Umbilical cord (tissue), 2 donors: ENCODE results near the gene TTC7B. TPM values are rescaled to one million over a fixed set of nuclear protein-coding genes. Genes with fewer than 3 reads are reported as not detected.

ENCODE experiments used
- DNase-seq: peaks from one replicate; pipeline ENCODE4 v3.0.0-alpha.2; 2015; ENCODE audit warnings: low spot score
- total RNA-seq: library from RNA; depleted of rRNA; stranded (reverse); fragments of >200 nt; gene quantifications from one replicate; pipeline ENCODE4 v1.2.3, GENCODE V29; 2014; ENCODE audit warnings: low replicate concordance; ENCODE audit not compliant: insufficient read depth

Gene TTC7B
- total RNA-seq, 1 donor from 2014 or later = 14.2 TPM

- no peak for DNase-seq
Observed at GRCh38 chr14:90512329-90512991, 303.8 kb downstream of the TTC7B start.

GRCh38 chr14:90511795-90512328, 304.4 kb downstream of the TTC7B start:
- no peak for DNase-seq

GRCh38 chr14:90511252-90511651, 305.0 kb downstream of the TTC7B start:
- DNase-seq = no peak

- DNase-seq = no peak
Observed at GRCh38 chr14:90510159-90510558, 306.1 kb downstream of the TTC7B start.

GRCh38 chr14:90509403-90509802, 306.8 kb downstream of the TTC7B start:
- DNase-seq = no peak

- DNase-seq = peak; percentile 74
Observed at GRCh38 chr14:90508536-90509254, 307.5 kb downstream of the TTC7B start.

GRCh38 chr14:90508036-90508435, 308.2 kb downstream of the TTC7B start:
- DNase-seq = no peak

GRCh38 chr14:90507428-90507827, 308.8 kb downstream of the TTC7B start:
- no peak for DNase-seq

- no peak for DNase-seq
Observed at GRCh38 chr14:90506748-90507147, 309.5 kb downstream of the TTC7B start.

- DNase-seq = no peak
Observed at GRCh38 chr14:90505531-90505930, 310.7 kb downstream of the TTC7B start.

GRCh38 chr14:90504643-90505042, 311.6 kb downstream of the TTC7B start:
- DNase-seq = no peak

- DNase-seq = no peak
Observed at GRCh38 chr14:90503582-90503981, 312.6 kb downstream of the TTC7B start.

- DNase-seq = no peak
Observed at GRCh38 chr14:90502760-90503159, 313.5 kb downstream of the TTC7B start.

GRCh38 chr14:90500665-90501370, 315.4 kb downstream of the TTC7B start:
- no peak for DNase-seq

- DNase-seq = no peak
Observed at GRCh38 chr14:90499908-90500664, 316.1 kb downstream of the TTC7B start.

- no peak for DNase-seq
Observed at GRCh38 chr14:90499121-90499520, 317.1 kb downstream of the TTC7B start.

GRCh38 chr14:90498198-90498597, 318.0 kb downstream of the TTC7B start:
- no peak for DNase-seq

- DNase-seq = no peak
Observed at GRCh38 chr14:90496379-90496778, 319.9 kb downstream of the TTC7B start.

- DNase-seq = peak; percentile 71
Observed at GRCh38 chr14:90495357-90496276, 320.6 kb downstream of the TTC7B start.

- DNase-seq = peak; percentile 12
Observed at GRCh38 chr14:90491911-90492531, 324.2 kb downstream of the TTC7B start.
